Dedifferentiated amniotic fluid mesenchymal stem cell (primary cell): Measurements from ENCODE around the gene SLC7A7.
"Not testable (repeated sequence)": the region's sequence is repeated elsewhere in the genome, so short reads cannot be mapped to it uniquely, and the experiment has no call there.

Source experiments
- DNase-seq: peaks from one replicate; pipeline ENCODE4 v3.0.0-alpha.2; 2016; ENCODE audit errors: extremely low spot score

The SLC7A7 gene

DNA sequence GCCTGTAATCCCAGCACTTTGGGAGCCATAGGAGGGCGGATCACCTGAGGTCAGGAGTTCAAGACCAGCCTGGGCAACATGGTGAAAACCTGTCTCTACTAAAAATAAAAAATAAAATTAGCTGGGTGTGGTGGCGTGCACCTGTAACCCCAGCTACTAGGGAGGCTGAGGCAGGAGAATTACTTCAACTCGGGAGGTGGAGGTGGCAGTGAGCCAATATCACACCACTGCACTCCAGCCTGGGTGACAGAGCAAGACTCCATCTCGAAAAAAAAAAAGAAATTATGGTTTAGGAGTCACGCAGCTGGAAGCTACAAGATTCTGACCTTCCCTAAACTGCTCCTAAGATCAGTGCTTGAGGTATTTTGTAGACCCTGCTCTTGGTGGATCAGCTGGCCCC lies 21.7 kb downstream of the SLC7A7 start:
- DNase-seq: not testable (repeated sequence)

GRCh38 chr14:22792158-22792557 lies 23.1 kb downstream of the SLC7A7 start:
- DNase-seq: no peak

GRCh38 chr14:22791301-22791700 lies 23.9 kb downstream of the SLC7A7 start:
- peak; percentile 48 for DNase-seq

GRCh38 chr14:22786685-22787084 lies 28.6 kb downstream of the SLC7A7 start:
- DNase-seq: no peak

GRCh38 chr14:22781301-22781991 lies 33.8 kb downstream of the SLC7A7 start:
- DNase-seq: no peak

DNA sequence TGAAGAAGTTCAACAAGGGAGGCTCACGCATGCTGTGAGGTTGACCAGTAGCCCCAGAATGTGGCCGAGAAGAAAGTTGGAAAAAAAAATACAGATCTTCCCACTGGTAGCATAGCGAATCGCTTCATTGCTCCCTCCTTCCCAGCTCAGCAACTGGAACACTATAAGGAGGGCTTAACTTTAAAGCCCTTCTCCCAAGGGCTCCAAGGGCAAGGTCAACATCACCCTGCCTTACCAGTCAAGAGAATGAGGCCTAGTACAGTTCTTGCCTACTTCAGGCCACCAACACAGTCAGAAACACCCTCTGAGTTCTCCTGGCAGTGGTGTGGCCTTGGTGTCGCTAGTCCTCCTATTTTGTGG lies 34.3 kb downstream of the SLC7A7 start:
- DNase-seq: no peak

- no peak for DNase-seq
Observed at GRCh38 chr14:22780105-22780679, 35.0 kb downstream of the SLC7A7 start.

DNA sequence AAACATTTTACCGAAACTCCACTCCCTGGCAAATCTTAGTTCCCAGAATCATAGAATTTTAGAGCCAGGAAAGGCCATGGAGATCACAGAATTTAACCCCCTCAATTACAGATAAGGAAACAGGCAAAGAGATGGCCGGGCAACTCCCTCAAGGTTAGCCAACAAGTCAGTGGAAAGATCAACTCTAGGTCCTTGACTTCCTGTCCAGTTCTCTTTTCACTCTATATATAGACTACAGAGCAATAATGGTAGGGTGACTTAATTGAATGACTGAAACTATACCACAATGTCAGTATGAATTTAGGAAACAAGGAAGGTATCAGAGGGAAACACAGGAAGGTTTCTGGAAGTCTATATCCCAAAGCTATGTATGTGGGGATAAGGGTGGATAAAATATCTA lies 37.2 kb downstream of the SLC7A7 start:
- no peak for DNase-seq

- not testable (repeated sequence) for DNase-seq
Observed at GRCh38 chr14:22776849-22777248, 38.4 kb downstream of the SLC7A7 start.

DNA sequence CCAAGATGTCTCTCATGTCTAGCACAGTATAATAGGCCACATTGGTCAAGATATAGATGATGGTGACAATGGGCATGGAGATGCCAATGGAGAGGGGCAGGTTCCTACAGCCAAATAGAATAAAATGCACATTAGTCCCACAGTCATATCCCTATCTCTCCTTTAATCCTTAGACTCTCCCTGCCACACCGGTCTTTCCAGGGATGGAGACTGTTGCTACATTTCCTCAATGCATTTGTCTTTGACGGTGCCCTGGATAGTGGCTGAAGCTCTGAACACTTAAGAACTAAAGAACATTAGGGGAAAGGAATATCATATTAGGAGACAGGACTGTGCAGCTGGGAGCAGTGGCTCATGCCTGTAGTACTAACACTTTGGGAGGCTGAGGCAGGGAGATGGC lies 39.0 kb downstream of the SLC7A7 start:
- no peak for DNase-seq

DNA sequence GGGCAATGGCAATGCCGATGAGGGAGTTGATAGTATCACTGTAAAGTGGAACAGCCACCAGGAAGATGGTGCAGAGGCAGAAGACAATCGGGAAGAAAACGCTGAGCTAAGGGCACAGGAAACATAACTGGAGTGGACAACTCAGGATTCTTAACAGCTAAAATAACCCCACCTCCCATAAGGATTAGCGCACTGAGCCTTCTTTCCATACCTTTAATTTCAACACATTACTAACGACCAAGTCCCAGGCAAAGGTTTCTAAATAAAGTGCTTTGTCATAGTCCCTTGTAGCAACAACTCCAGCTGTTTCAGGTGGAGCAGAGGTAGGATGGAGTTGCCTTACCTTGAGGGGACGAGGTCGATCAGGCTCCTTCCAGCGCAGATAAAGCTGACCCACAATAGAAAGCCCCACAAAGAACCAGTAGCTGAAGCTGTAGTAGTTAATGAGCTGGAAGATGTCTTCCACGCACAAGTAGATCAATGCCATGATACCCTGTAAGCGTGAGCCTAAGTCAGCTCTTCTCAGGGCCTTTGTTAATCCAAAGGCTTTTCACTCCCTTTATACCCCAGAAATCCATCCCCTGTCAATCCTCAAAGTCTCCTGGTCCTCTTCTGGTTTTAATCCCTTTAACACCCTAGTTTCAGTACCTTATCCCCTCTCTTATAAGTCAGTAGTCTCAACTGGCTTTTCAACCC lies 41.1 kb downstream of the SLC7A7 start:
- DNase-seq: no peak

DNA sequence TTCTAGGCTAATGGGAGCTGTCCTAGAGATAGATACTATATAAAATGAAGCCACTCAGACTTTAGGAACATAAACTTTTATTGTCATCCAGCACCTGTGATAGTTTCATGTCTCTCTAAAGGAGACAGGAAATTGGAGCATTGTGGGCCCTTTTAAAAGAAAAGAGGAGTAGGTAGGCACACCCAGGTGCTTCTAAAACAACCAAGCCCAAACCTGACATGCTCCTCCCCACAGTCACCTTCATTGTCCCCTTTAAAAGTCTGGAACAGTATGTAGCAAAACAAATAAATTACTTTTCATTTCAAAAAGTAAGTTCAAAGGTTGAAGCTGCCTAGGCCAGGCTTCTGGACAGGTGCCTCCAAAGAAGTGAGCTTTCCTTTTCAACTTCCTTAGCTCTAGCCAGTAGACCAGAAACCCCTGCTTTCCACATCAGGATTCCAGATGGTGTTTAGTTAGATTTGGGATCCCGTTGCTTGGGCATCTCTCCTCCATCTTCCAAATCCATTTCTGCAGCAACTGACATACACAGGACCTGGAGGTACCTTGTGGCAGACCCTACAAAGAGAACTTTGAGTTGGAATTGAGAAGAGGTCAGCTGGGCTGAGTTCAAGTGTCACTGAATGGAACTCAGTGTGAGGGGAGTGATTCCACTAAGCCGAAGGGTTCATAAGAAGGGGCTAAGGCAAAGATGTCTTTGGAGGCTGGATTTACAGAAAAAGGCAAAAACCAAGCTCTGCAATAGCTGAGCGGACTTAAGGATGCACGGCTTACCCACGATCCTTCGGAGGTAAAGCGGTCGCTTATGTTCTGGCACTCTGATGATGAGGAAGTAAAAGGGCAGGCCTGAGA lies 41.8 kb downstream of the SLC7A7 start:
- DNase-seq: no peak

GRCh38 chr14:22772725-22773124 lies 42.5 kb downstream of the SLC7A7 start:
- no peak for DNase-seq

- no peak for DNase-seq
Observed at GRCh38 chr14:22770481-22771187, 44.6 kb downstream of the SLC7A7 start.

- no peak for DNase-seq
Observed at GRCh38 chr14:22769369-22769768, 45.9 kb downstream of the SLC7A7 start.

GRCh38 chr14:22768947-22769346 lies 46.3 kb downstream of the SLC7A7 start:
- DNase-seq: no peak

GRCh38 chr14:22767323-22767589 lies 48.0 kb downstream of the SLC7A7 start:
- no peak for DNase-seq

DNA sequence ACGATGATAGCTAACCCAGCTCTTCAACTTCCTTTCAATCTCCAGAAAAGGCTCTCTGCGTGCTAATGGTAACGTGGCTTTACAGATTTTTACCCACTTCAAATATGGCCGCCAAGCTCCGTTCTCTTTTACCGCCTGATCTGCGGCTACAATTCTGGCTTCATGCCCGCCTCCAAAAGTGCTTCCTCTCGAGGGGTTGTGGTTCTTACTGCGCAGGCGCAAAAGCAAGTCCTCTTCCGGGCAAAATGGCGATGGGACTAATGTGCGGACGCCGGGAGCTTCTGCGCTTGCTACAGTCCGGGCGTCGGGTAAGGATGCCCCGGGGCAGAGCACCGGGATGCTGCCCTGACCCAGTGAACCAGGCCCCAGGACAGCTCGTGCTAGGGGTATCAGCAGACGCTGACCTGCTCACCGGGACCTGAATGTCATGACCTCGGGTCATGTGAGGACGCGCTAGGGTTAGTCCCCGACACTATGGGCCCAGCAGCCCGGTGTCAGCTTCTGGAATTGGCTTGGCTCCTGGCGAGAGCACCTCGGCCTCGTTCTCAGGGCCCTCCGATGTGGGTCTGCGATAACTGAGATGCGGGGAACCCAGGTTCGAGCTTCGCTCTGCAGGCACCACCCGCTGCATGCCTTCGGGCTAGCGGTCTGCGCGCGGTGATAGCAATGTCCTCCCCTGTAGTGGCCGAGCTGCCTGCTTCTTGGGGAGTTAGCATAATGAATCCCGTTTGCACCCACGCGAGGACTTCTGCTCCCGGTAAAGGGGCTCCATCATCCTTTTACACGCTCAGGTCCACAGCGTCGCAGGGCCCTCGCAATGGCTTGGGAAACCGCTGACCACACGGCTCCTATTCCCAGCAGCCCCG lies 48.5 kb downstream of the SLC7A7 start, which contains the start of gene OXA1L:
OXA1L (plus strand) TSS at position 232 of the 866 bp plus-strand sequence; CDS start at position 246, 14 bp downstream.
- DNase-seq: peak; percentile 99

GRCh38 chr14:22764382-22764781 lies 50.9 kb downstream of the SLC7A7 start:
- no peak for DNase-seq

DNA sequence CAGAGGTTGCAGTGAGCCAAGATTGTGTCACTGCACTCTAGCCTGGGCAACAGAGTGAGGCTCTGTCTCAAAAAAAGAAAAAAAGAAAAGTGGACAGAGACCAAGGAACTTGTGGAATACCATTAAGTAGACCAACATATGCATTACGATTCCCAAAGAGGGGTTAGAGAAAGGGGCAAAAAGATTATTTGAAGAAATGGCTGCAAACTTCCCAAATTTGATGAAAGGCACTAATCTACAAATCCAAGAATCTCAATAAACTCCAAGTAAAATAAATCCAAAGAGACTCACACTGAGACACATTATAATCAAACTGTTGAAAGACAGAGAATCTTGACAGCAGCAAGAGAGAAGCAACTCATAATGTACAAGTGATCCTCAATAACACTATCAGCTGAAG lies 53.5 kb downstream of the SLC7A7 start:
- no peak for DNase-seq
